Type B pancreatic cell (in vitro differentiated cells): ENCODE data around the gene SP6. TPM values are rescaled to one million over a fixed set of nuclear protein-coding genes. Genes with fewer than 3 reads are reported as not detected.

ENCODE experiments used
- DNase-seq: peaks from one replicate; pipeline ENCODE4 v3.0.0; 2021; ENCODE audit warnings: mixed read lengths; ENCODE audit not compliant: unreplicated experiment; ENCODE audit errors: extremely low spot score
- H3K27ac Mint-ChIP-seq: 2 replicates; pipeline ENCODE4 v1.8.0; 2021; ENCODE audit warnings: mild to moderate bottlenecking, mixed read lengths
- H3K27me3 Mint-ChIP-seq: 2 replicates; pipeline ENCODE4 v1.8.0; 2021; ENCODE audit warnings: mixed read lengths
- H3K36me3 Mint-ChIP-seq: 2 replicates; pipeline ENCODE4 v1.8.0; 2021; ENCODE audit warnings: mixed read lengths
- H3K4me1 Mint-ChIP-seq: one replicate; pipeline ENCODE4 v1.8.0; 2021; ENCODE audit warnings: mixed read lengths; ENCODE audit not compliant: unreplicated experiment
- H3K4me3 Mint-ChIP-seq: 2 replicates; pipeline ENCODE4 v1.8.0; 2021; ENCODE audit warnings: mild to moderate bottlenecking, mixed read lengths
- H3K9me3 Mint-ChIP-seq: 2 replicates; pipeline ENCODE4 v1.8.0; 2021; ENCODE audit warnings: mixed read lengths
- total RNA-seq: library from RNA; stranded (reverse); gene quantifications from 2 replicates; pipeline ENCODE4 v1.2.1, GENCODE V29; 2021; ENCODE audit warnings: low replicate concordance
- TF ChIP-seq, protein P1 (sequence below): fragments of 200-600 bp; sonication (generic); conservative IDR thresholded peaks from 2 replicates; pipeline ENCODE4 v1.5.0; 2021; ENCODE audit warnings: antibody characterized with exemption, mild to moderate bottlenecking

Gene SP6
- total RNA-seq, 1 donor from 2014 or later, result 19.3 TPM

DNA sequence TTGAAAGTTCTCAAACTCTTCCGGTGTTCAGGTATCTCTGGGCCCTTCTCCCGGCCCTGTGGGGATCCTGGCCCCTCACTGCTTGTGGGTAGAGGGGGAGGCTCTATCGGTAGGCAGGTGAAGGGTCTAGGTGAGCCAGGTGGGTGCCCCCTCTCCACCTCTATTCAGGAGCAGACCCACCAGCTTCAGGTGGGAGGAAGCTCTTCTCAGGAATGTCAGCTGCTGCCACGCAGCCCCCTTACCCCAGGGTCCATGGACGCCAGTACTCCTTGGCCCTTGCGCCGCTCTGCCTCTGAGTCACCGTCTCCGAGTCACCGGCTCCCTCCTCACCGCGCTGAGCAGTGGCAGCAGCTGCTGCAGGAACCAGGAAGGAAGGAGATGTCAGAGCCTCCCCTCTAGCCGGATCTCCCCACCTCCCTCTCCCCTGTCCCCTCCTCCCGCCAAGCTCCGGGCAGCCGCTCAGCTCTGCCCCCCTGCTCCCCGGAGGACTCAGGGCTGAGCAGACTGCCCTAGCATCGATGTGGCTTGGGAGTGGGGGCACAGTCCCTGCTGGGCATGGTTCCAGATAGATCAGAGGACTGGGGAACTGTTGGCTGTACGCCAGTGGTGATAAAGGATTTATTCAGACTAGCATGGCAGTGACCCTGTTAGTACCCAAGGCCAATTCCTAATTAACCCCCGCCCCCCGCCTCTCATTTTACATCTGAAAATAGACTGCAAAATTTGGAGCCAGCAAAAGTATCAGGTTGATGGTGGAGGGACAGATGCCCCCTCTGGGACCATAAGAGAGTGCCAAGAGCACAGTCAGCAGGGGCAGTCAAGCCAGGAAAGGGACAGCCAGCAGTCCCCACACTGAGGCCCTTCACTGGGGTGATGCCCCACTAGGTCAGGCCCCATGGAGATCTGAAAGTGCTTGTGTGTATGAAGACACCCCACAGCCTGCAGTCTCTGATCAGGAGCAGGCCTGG lies 29.3 kb downstream of the SP6 start, which contains the start of gene OSBPL7:
TSS of gene OSBPL7 (minus strand) at position 371 of the 968 bp plus-strand sequence. CDS start 1,516 bp downstream, outside the sequence.
- TF ChIP-seq, protein P1, sequence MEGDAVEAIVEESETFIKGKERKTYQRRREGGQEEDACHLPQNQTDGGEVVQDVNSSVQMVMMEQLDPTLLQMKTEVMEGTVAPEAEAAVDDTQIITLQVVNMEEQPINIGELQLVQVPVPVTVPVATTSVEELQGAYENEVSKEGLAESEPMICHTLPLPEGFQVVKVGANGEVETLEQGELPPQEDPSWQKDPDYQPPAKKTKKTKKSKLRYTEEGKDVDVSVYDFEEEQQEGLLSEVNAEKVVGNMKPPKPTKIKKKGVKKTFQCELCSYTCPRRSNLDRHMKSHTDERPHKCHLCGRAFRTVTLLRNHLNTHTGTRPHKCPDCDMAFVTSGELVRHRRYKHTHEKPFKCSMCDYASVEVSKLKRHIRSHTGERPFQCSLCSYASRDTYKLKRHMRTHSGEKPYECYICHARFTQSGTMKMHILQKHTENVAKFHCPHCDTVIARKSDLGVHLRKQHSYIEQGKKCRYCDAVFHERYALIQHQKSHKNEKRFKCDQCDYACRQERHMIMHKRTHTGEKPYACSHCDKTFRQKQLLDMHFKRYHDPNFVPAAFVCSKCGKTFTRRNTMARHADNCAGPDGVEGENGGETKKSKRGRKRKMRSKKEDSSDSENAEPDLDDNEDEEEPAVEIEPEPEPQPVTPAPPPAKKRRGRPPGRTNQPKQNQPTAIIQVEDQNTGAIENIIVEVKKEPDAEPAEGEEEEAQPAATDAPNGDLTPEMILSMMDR, result peak; percentile 22
- Mint-ChIP-seq H3K9me3 (no peaks in the 10 kb centered on the region), H3K36me3 (peaks cover 11% of the 10 kb centered on the region), H3K27me3 (no peaks in the 10 kb centered on the region), H3K4me1 (peaks cover 12% of the 10 kb centered on the region), H3K27ac (peak within 1 kb of the TSS; percentile 50), H3K4me3 (peak within 1 kb of the TSS; percentile 93)
- no peak for DNase-seq

DNA sequence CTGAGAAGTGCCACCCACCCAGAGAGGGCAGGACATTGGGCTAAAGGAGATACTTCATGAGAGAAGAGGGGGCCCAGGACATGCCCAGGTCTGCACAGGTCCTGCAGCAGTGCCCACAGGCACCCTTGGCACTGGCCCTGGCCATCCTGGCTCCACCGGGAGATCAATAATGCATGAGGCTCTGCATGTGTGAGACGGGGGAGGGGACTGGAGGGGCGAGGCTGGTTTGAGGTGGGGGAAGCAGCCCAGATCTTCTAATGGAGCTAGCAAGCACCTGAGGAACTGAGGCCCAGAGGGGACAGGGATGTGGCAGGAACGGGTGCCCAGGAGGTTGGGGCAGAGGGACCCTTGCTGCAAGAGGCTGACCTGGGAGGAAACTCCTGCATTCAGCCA lies 29.9 kb downstream of the SP6 start:
- peaks cover 12% of the 10 kb centered on the region for H3K4me1 Mint-ChIP-seq
- no peaks in the 10 kb centered on the region for H3K9me3 Mint-ChIP-seq
- H3K36me3 Mint-ChIP-seq, result peaks cover 5% of the 10 kb centered on the region
- no peak for DNase-seq
- TF ChIP-seq, protein P1, result no peak
- peak overlapping the region; percentile 41 for H3K27ac Mint-ChIP-seq
- no peaks in the 10 kb centered on the region for H3K27me3 Mint-ChIP-seq
- H3K4me3 Mint-ChIP-seq, result peak overlapping the region; percentile 93

DNA sequence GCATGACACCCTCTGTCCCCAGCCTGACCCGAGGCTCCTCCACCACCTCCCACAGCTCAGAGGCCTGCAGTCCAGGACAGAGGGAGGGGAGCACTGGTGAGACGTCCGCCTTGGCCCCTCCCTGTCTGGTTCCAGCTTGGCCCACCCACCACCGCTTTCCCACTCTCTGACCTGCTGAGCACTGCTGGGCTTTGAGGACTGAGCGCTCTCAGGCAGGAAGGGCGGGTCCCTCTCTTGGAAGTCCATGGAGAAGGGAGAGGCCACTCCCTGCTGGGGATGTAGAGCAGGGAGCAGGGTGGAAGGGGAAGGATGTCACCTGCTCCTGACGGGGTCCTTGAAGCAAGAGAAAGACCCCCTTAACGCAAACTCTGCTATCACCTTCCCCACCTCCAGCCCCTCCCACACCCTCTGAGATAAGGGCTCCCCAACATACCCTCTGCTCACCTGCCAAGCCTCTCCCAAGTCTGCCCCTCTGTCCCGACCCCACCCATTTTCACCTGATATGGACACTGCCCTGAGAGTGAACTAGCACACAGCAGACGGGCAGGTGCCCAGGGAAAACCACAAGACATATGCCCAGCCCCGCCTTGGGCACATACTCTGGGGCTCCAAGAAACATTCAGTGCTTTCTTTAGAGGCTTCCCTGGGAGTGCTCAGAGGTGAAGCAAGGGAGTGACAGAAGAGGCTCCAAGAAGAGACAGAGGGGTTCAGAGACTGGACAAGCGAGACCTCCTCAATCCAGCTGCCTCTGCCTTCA lies 30.8 kb downstream of the SP6 start:
- H3K4me1 Mint-ChIP-seq, result peaks cover 12% of the 10 kb centered on the region
- H3K4me3 Mint-ChIP-seq, result peak overlapping the region; percentile 93
- H3K27ac Mint-ChIP-seq, result peak overlapping the region; percentile 34
- TF ChIP-seq, protein P1, result no peak
- no peak for DNase-seq
- no peaks in the 10 kb centered on the region for H3K9me3 Mint-ChIP-seq
- H3K36me3 Mint-ChIP-seq, result peaks cover under 1% of the 10 kb centered on the region
- H3K27me3 Mint-ChIP-seq, result no peaks in the 10 kb centered on the region

DNA sequence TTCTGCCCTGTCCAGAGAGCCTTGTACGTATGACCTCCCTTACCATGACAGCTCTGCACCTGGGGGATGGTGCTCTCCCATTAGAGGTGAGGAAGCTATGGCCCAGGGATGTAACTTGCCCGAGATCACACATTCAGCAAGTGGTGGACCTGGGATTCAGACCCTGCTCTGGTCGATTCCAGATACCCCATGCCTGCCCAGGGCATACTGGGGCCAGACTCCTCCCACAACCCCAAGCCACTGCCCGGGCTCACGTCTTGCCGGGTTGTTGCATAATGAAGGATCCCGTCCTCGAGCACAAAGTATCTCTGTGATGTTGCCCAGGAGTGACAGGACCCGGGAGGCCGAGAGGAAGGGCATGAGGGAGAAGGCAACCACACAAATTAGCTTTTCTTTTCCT lies 31.5 kb downstream of the SP6 start:
- peaks cover 12% of the 10 kb centered on the region for H3K4me1 Mint-ChIP-seq

DNA sequence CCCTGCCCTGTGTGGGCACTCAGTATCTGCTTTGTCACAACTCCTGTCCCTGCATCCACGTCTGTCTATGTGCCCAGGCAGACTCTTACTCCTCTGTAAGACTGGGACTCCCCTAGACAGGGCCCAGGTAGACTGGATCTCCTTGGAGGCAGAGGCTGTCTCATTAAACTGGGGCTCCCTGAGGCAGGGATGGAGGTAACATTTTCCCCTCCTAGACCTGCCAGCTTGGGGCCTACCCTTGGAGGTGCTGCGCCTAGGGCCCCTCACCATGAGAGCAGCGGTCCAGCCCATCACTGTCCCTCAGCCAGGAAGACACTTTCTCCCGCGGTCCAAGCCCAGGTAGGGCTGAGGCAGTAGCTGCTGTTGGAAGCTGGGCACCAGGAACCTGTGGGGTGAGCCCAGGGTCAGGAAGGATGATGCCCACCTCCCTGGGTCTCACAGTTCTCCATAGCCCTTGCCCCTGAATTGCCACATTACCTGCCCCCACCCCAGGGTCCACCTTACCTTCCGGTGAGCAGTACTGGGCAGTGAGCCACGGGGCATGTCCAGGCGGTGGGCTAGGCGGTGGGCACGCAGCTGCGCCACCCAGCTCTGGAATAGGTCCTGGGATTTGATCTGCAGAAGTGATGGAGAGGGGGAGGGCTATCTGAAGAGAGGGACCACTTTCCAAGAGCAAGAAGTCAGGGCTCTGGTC lies 32.8 kb downstream of the SP6 start:
- Mint-ChIP-seq H3K4me1 (peaks cover 12% of the 10 kb centered on the region), H3K36me3 (no peaks in the 10 kb centered on the region), H3K4me3 (no peak overlapping the region), H3K9me3 (no peaks in the 10 kb centered on the region), H3K27ac (no peak overlapping the region), H3K27me3 (no peaks in the 10 kb centered on the region)
- TF ChIP-seq, protein P1, result no peak
- no peak for DNase-seq

More for the DNA sequence above, 31.5 kb downstream of the SP6 start:
- Mint-ChIP-seq H3K27ac (no peak overlapping the region), H3K9me3 (no peaks in the 10 kb centered on the region), H3K36me3 (no peaks in the 10 kb centered on the region), H3K4me3 (no peak overlapping the region), H3K27me3 (no peaks in the 10 kb centered on the region)
- DNase-seq, result no peak
- TF ChIP-seq, protein P1, result no peak
